Heart left ventricle (tissue), 16 donors: ENCODE results near the gene ACD. TPM values are rescaled to one million over a fixed set of nuclear protein-coding genes. Genes with fewer than 3 reads are reported as not detected.
A peak's percentile ranks its signal among the peaks of the same experiment; 100 is the strongest.

Source experiments
- ATAC-seq, 4 donors: fragments of 200-7000 bp; cut with Tn5 transposase; one replicate each; pipeline ENCODE4 v1.9.1; 2020 to 2022; ENCODE audit warnings: moderate library complexity in 4 of 4, mild to moderate bottlenecking in 3 of 4, moderate number of reproducible peaks in 1 of 4
- DNase-seq, 5 donors: peaks; one replicate each; pipeline ENCODE4 v3.0.0-alpha.2; 2020
- H3K27ac ChIP-seq, 12 donors: fragments of 200-600 bp; sonication (generic) in 4 of 12; one replicate each; pipeline versions ENCODE4 v1.5.0 to v1.8.0; 2016 to 2022; ENCODE audit warnings: mild to moderate bottlenecking in 2 of 12
- H3K27me3 ChIP-seq, 9 donors: fragments of 200-600 bp; sonication (generic) in 2 of 9; one replicate each; pipeline versions ENCODE4 v1.5.1 to v1.8.0; 2016 to 2022; ENCODE audit warnings: mild to moderate bottlenecking in 3 of 9
- H3K36me3 ChIP-seq, 9 donors: fragments of 200-600 bp; sonication (generic) in 2 of 9; one replicate each; pipeline versions ENCODE4 v1.5.0 to v1.8.0; 2018 to 2022; ENCODE audit warnings: mild to moderate bottlenecking in 2 of 9
- H3K4me1 ChIP-seq, 12 donors: fragments of 200-600 bp; sonication (generic) in 4 of 12; one replicate each; pipeline versions ENCODE4 v1.5.0 to v1.8.0; 2016 to 2022; ENCODE audit warnings: mild to moderate bottlenecking in 3 of 12
- H3K4me3 ChIP-seq, 12 donors: fragments of 200-600 bp; sonication (generic) in 4 of 12; one replicate each; pipeline versions ENCODE4 v1.5.0 to v1.8.0; 2017 to 2022; ENCODE audit warnings: mild to moderate bottlenecking in 9 of 12, moderate library complexity in 4 of 12
- H3K9me3 ChIP-seq, 12 donors: fragments of 200-600 bp; sonication (generic) in 4 of 12; one replicate each; pipeline versions ENCODE4 v1.5.0 to v1.8.0; 2016 to 2022; ENCODE audit warnings: mild to moderate bottlenecking in 1 of 12
- CTCF ChIP-seq, 12 donors: fragments of 200-600 bp; sonication (generic) in 4 of 12; IDR thresholded peaks; one replicate each; pipeline versions ENCODE4 v1.5.0 to v1.8.0; 2018 to 2022; ENCODE audit warnings: antibody characterized with exemption in 12 of 12, mild to moderate bottlenecking in 5 of 12
- POLR2A ChIP-seq, 2 donors: fragments of 450-650 bp; IDR thresholded peaks; one replicate each; pipeline ENCODE4 v1.6.1; 2017; ENCODE audit warnings: antibody characterized with exemption in 2 of 2, mild to moderate bottlenecking in 2 of 2, moderate library complexity in 2 of 2
- WGBS, 4 donors: extraction: QIAGEN DNeasy Blood & Tissue Kit in 2 of 4; methylation state at CpG; one replicate each; pipeline versions ENCODE4 v1.1.5 to v1.1.7; 2013 to 2018; 5-methylcytosine and 5-hydroxymethylcytosine counted together
- intact Hi-C, 10 donors: fragments of 100-400 bp; cut with DNase I; formaldehyde crosslinking; loops; one replicate each; pipeline versions ENCODE4 v1.11.1 to v1.14.2; 2022
- polyA plus RNA-seq, 2 donors: library from polyadenylated mRNA; stranded (reverse); fragments of 200-250 nt; gene quantifications; one replicate each; pipeline ENCODE4 v1.2.3, GENCODE V29; 2013
- total RNA-seq, 9 donors: library from RNA; depleted of rRNA in 2 of 9; stranded (reverse); fragments of >200 nt in 2 of 9; fragmentation: NEBNext Ultra II Directional in 3 of 9; extraction: Animal tissue kit (Norgen Biotek cat#: 25700) in 3 of 9; gene quantifications; one replicate each; pipeline versions ENCODE4 v1.1.0 to v1.2.4, GENCODE V29; 2016 to 2023
- donor health status: ischemic (EF 13 %, LVEDD 7.1; RV severe dilation, severe dysfunction).
- donor health status: healthy with polysubstance abuse.
- donor health status: DM: no; HTN: yes; CAD: no.
- donor health status: DM: no; HTN: no; CAD: no.
- donor health status: ischemic (EF 25% LVEDD 6.9; RV normal size, moderate dysfunction).
- donor health status: ischemic (EF 25% LVEDD 5.7; RV mildly dilated, moderate dysfunction).
- donor health status: healthy.
- donor health status: DM: yes; HTN: yes; CAD: no.
- donor health status: ischemic (EF 35%, LVEDD 5.7; RV mildly dilated, moderate dysfunction).
- donor health status: nonischemic (EF 11% LVEDD 7.7; RV severe dilation, severe dysfunction).
- donor health status: DM: yes; HTN: yes; CAD: no.
- donor health status: PGD.
- donor health status: ischemic (EF 29% LVEDD 5.4; RV normal size, mild dysfunction).
- donor health status: nonischemic (EF 23%, LVEDD 6.1; RV moderate dilation, normal function).

The ACD gene
- total and polyA plus RNA-seq, 11 donors = 6.2 to 19.9 (median 9.5) TPM

DNA sequence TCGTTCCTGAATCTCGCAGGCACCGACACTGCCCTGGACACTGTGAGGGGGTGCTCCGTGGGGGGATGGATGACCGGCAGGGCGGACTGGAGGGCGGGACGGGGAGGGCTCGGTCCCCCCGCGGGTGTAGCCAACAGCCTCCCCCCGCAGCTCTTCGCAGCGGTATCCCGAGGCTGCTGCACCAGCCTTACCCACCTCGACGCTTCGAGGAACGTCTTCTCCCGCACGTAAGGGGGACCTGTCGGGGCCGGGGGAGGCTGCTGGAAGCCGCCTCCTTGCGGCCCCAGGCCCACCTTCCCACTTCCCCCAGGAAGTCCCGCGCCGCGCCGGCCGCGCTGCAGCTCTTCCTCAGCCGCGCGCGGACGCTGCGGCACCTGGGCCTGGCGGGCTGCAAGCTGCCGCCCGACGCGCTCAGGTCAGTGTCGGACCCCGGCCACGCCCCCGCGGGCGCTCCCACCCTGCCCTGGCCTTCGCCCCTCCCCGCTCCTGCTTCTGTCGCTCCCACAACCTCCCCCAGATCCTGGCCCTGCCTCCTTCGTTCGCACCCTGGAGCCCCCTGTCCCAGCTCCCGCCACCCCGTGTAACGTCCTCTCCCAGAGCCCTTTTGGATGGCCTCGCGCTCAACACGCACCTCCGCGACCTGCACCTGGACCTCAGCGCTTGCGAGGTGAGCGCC is 11.8 kb downstream of the ACD start:
- Histone ChIP-seq H3K27me3 (peaks cover 19 to 82% (median 58%) of the 10 kb centered on the region in 9 donors), H3K4me1 (peaks cover 0 to 37% (median 8%) of the 10 kb centered on the region in 12 donors), H3K9me3 (no peaks in the 10 kb centered on the region), H3K27ac (no peak overlapping the region), H3K4me3 (no peak overlapping the region), H3K36me3 (no peaks in the 10 kb centered on the region)
- intact Hi-C loops = loop anchor here in 3 of 10 donors (5.0 to 10.0 kb wide), 2 partner anchors 103 to 126 kb away; no protein-coding TSS in a partner anchor
- DNase-seq (no peak), ATAC-seq (no peak)
- 16 to 51% (median 26%) methylated on average over 15 to 65 of the region's 65 CpGs for WGBS, 4 donors
- TF ChIP-seq POLR2A (IDR thresholded peaks at IDR 0.05) = no peak

- H3K36me3 ChIP-seq = no peaks in the 10 kb centered on the region
- 72 to 83% (median 75%) methylated on average over 9 to 13 of the region's 13 CpGs for WGBS, 4 donors
Measured at GRCh38 chr16:67647681-67648080, 12.4 kb downstream of the ACD start.

GRCh38 chr16:67647111-67647651 is 12.9 kb downstream of the ACD start:
- no peak for DNase-seq
- TF ChIP-seq CTCF (IDR thresholded peaks at IDR 0.05) = no peak
- no peak for TF ChIP-seq POLR2A (IDR thresholded peaks at IDR 0.05)
- H3K4me1 ChIP-seq = peaks cover 0 to 29% (median 9%) of the 10 kb centered on the region in 12 donors
- 71 to 85% (median 73%) methylated on average over 13 to 15 of the region's 15 CpGs for WGBS, 4 donors
- H3K36me3 ChIP-seq = no peaks in the 10 kb centered on the region
- intact Hi-C loops = loop anchor here in 3 of 10 donors (5.0 to 10.0 kb wide), 2 partner anchors 102 to 125 kb away; no protein-coding TSS in a partner anchor
- no peak overlapping the region for H3K4me3 ChIP-seq
- H3K27ac ChIP-seq = no peak overlapping the region
- no peak for ATAC-seq
- H3K9me3 ChIP-seq = no peaks in the 10 kb centered on the region
- peaks cover 15 to 72% (median 54%) of the 10 kb centered on the region in 9 donors for H3K27me3 ChIP-seq

More at GRCh38 chr16:67647681-67648080, 12.4 kb downstream of the ACD start:
- no peak for DNase-seq
- intact Hi-C loops = loop anchor here in 3 of 10 donors (5.0 to 10.0 kb wide), 2 partner anchors 103 to 125 kb away; no protein-coding TSS in a partner anchor
- TF ChIP-seq CTCF (IDR thresholded peaks at IDR 0.05) (no peak), POLR2A (IDR thresholded peaks at IDR 0.05) (no peak)
- Histone ChIP-seq H3K4me1 (peaks cover 0 to 32% (median 7%) of the 10 kb centered on the region in 12 donors), H3K9me3 (no peaks in the 10 kb centered on the region), H3K4me3 (no peak overlapping the region), H3K27me3 (peaks cover 15 to 77% (median 58%) of the 10 kb centered on the region in 9 donors), H3K27ac (no peak overlapping the region)
- ATAC-seq = no peak

GRCh38 chr16:67645397-67646121 is 14.5 kb downstream of the ACD start:
- no peak for ATAC-seq
- intact Hi-C loops = loop anchor here in 4 of 10 donors (2.0 to 10.0 kb wide), 3 partner anchors 83 to 123 kb away; partner anchors contain the start of gene CTCF (in 1 of the 4)
- no peaks in the 10 kb centered on the region for H3K9me3 ChIP-seq
- peak overlapping the region in 1 of 12 donors; percentile 59 for H3K27ac ChIP-seq
- no peak for DNase-seq
- TF ChIP-seq CTCF (IDR thresholded peaks at IDR 0.05) = no peak
- no peak for TF ChIP-seq POLR2A (IDR thresholded peaks at IDR 0.05)
- peak overlapping the region in 9 of 12 donors; percentile 7 to 57 (median 42) for H3K4me3 ChIP-seq
- peaks cover 15 to 59% (median 43%) of the 10 kb centered on the region in 9 donors for H3K27me3 ChIP-seq
- no peaks in the 10 kb centered on the region for H3K36me3 ChIP-seq
- H3K4me1 ChIP-seq = peaks cover 0 to 37% (median 13%) of the 10 kb centered on the region in 12 donors
- WGBS, 4 donors = 86 to 97% (median 88%) methylated on average over 4 to 15 of the region's 15 CpGs
